Measurements from ENCODE around the gene WNK3. TPM values are rescaled to one million over a fixed set of nuclear protein-coding genes. Genes with fewer than 3 reads are reported as not detected.

WNK3 gene
- total and polyA plus RNA-seq, 2 donors (not counting 3 experiments of a cell fraction or from before 2014, with no cell fraction given), result 0.30 to 2.7 TPM

DNA sequence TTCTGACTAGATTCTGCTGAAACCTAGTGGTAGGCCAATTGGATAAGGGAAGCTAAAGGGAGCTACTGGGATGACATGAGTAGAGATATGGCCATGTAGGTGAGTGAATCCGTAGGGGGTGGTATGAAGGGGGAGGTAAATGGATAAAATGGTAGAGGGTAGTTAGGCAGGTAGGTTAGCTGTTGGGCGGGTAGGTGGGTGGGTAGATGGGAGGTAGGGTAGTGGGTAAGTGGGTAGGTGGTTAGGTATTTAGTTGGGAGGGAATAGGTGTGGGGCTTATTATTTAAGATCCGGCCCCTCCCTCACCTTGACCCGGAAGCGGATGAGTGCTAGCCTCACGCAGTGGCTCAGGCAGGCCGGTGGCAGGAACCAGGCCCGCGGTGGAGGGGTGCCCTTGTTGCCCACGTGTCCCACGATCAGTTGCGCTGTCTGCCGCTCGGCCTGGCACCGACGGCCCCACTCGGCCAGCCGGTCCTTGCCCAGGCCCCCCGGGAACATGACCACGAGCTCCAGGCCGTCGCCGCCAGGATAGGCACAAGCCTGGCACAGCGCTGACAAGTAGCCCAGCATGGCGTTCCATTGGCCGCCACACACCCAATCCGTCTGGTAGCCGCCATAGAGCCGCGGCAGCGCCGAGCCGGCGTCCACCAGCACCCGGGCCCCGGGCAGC lies 175.5 kb downstream of the WNK3 start:
- Histone ChIP-seq H3K4me1 (ENCODE audit: control insufficient read depth, extremely low read depth, insufficient read depth, low read length) (peaks cover 41% of the 10 kb centered on the region), H3K9ac (replicated peaks; ENCODE audit: extremely low read depth, insufficient read depth, low read length) (peak overlapping the region; percentile 61), H4K20me1 (replicated peaks; ENCODE audit: control insufficient read depth, extremely low read depth, insufficient read depth, low read length) (no peaks in the 10 kb centered on the region), H3K79me2 (ENCODE audit: control insufficient read depth, insufficient read depth, low read length) (peaks cover 47% of the 10 kb centered on the region), H3K36me3 (ENCODE audit: control insufficient read depth in 2 of 2, extremely low read depth in 1 of 2, insufficient read depth in 2 of 2, low read length in 2 of 2) (no peaks in the 10 kb centered on the region), H3K27me3 (ENCODE audit: control insufficient read depth in 2 of 2, insufficient read depth in 2 of 2, low read length in 2 of 2) (no peaks in the 10 kb centered on the region), H3K4me2 (ENCODE audit: insufficient read depth, low read length) (peak overlapping the region; percentile 85), H3K9me3 (replicated peaks; ENCODE audit: control insufficient read depth, insufficient read depth, low read length) (no peaks in the 10 kb centered on the region), H3K4me3 (replicated peaks in 1 of 3; ENCODE audit: insufficient read depth in 1 of 3, low read depth in 1 of 3, low read length in 3 of 3) (peak overlapping the region; percentile 55 to 81 (median 81)), H2AFZ (ENCODE audit: low read depth, low read length) (no peak overlapping the region), H3K27ac (ENCODE audit: insufficient read depth, low read depth, low read length) (peak overlapping the region; percentile 68), H3K9me1 (replicated peaks; ENCODE audit: control insufficient read depth, extremely low read depth, insufficient read depth, low read length) (no peaks in the 10 kb centered on the region)
- ChIA-PET POLR2A (no interaction called here), CTCF (interaction anchor here (1.9 kb wide), 1 partner anchor 140 kb away, joined by 7 read pairs; no protein-coding TSS in a partner anchor)
- TF ChIP-seq, protein P1, sequence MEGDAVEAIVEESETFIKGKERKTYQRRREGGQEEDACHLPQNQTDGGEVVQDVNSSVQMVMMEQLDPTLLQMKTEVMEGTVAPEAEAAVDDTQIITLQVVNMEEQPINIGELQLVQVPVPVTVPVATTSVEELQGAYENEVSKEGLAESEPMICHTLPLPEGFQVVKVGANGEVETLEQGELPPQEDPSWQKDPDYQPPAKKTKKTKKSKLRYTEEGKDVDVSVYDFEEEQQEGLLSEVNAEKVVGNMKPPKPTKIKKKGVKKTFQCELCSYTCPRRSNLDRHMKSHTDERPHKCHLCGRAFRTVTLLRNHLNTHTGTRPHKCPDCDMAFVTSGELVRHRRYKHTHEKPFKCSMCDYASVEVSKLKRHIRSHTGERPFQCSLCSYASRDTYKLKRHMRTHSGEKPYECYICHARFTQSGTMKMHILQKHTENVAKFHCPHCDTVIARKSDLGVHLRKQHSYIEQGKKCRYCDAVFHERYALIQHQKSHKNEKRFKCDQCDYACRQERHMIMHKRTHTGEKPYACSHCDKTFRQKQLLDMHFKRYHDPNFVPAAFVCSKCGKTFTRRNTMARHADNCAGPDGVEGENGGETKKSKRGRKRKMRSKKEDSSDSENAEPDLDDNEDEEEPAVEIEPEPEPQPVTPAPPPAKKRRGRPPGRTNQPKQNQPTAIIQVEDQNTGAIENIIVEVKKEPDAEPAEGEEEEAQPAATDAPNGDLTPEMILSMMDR (IDR thresholded peaks at IDR 0.05; ENCODE audit: extremely low read depth in 1 of 2, insufficient read depth in 1 of 2, low read depth in 1 of 2, low read length in 2 of 2), result no peak
- TF ChIP-seq POLR2A (IDR thresholded peaks at IDR 0.05; ENCODE audit: low read depth, low read length) (peak; percentile 45), EZH2 (IDR thresholded peaks at IDR 0.05; ENCODE audit: borderline replicate concordance, low read depth, low read length, severe bottlenecking) (no peak), FOS (IDR thresholded peaks at IDR 0.05; ENCODE audit: borderline replicate concordance, insufficient read depth, low read length) (no peak), POLR2AphosphoS5 (IDR thresholded peaks at IDR 0.05; ENCODE audit: insufficient read depth, low read depth, low read length) (peak; percentile 66), JUN (IDR thresholded peaks at IDR 0.05; ENCODE audit: borderline replicate concordance, insufficient read depth, insufficient read length, low read depth) (no peak), GATA2 (IDR thresholded peaks at IDR 0.05; ENCODE audit: insufficient read depth, insufficient read length, low read depth, low read length) (no peak), MYC (IDR thresholded peaks at IDR 0.05; ENCODE audit: low read depth, low read length) (peak; percentile 55)
- TF ChIP-seq, protein P2, sequence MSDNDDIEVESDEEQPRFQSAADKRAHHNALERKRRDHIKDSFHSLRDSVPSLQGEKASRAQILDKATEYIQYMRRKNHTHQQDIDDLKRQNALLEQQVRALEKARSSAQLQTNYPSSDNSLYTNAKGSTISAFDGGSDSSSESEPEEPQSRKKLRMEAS (IDR thresholded peaks at IDR 0.05; ENCODE audit: insufficient read depth, insufficient read length), result peak; percentile 35
- intact Hi-C loops (cut with micrococcal nuclease) (loop anchor here (5.0 to 10.0 kb wide), 4 partner anchors 175 to 1530 kb away; partner anchors contain the start of genes HUWE1, MAGED2 and WNK3), dilution Hi-C loops (cut with MboI; ENCODE audit: extremely low pct_ligation_motif_present, low sequenced_read_pairs) (no loop called here)
- no peak for FAIRE-seq
- DNase-seq (ENCODE audit: low read depth, low spot score), result peak; percentile 47
- BruUV-seq (replicated peaks), result no TSS peak
